GM23248 (cell line): ENCODE data around the gene SLC12A7. TPM values are rescaled to one million over a fixed set of nuclear protein-coding genes. Genes with fewer than 3 reads are reported as not detected.

Experiments
- DNase-seq: peaks from one replicate; pipeline ENCODE4 v3.0.0-alpha.2; 2015
- H2AFZ ChIP-seq: fragments of 200-600 bp; sonication (generic); 2 replicates; pipeline ENCODE4 v1.6.1; 2016; ENCODE audit warnings: antibody characterized with exemption
- H3F3A ChIP-seq: fragments of 200-600 bp; sonication (generic); 2 replicates; pipeline ENCODE4 v1.6.1; 2016; ENCODE audit warnings: mild to moderate bottlenecking, antibody characterized with exemption, mixed run types; ENCODE audit not compliant: insufficient read depth
- H3K27ac ChIP-seq: fragments of 200-600 bp; sonication (generic); 2 replicates; pipeline ENCODE4 v1.5.1; 2016; ENCODE audit warnings: mild to moderate bottlenecking
- H3K27me3 ChIP-seq: fragments of 200-600 bp; sonication (generic); replicated peaks from 2 replicates; pipeline ENCODE4 v1.6.1; 2016; ENCODE audit warnings: mild to moderate bottlenecking; ENCODE audit not compliant: insufficient read depth
- H3K36me3 ChIP-seq: fragments of 200-600 bp; sonication (generic); 2 replicates; pipeline ENCODE4 v1.6.1; 2016; ENCODE audit warnings: low read depth, mild to moderate bottlenecking
- H3K4me1 ChIP-seq: fragments of 200-600 bp; sonication (generic); 2 replicates; pipeline ENCODE4 v1.6.1; 2016; ENCODE audit warnings: mild to moderate bottlenecking; ENCODE audit not compliant: insufficient read depth
- H3K4me2 ChIP-seq: fragments of 200-600 bp; sonication (generic); one replicate; pipeline ENCODE4 v1.6.1; 2016; ENCODE audit warnings: mild to moderate bottlenecking; ENCODE audit not compliant: unreplicated experiment
- H3K4me3 ChIP-seq: fragments of 200-600 bp; sonication (generic); 2 replicates; pipeline ENCODE4 v1.5.1; 2016; ENCODE audit warnings: mild to moderate bottlenecking
- H3K79me2 ChIP-seq: fragments of 200-600 bp; sonication (generic); 2 replicates; pipeline ENCODE4 v1.6.1; 2016; ENCODE audit warnings: mild to moderate bottlenecking; ENCODE audit not compliant: insufficient read depth
- H3K9ac ChIP-seq: fragments of 200-600 bp; sonication (generic); 2 replicates; pipeline ENCODE4 v1.6.1; 2016; ENCODE audit warnings: mild to moderate bottlenecking
- H3K9me2 ChIP-seq: fragments of 200-600 bp; sonication (generic); 2 replicates; pipeline ENCODE4 v1.6.1; 2016; ENCODE audit warnings: mixed run types, mild to moderate bottlenecking, moderate library complexity; ENCODE audit not compliant: insufficient read depth
- H3K9me3 ChIP-seq: fragments of 200-600 bp; sonication (generic); one replicate; pipeline ENCODE4 v1.6.1; 2017; ENCODE audit warnings: low read depth
- H4K20me1 ChIP-seq: fragments of 200-600 bp; sonication (generic); 2 replicates; pipeline ENCODE4 v1.6.0; 2016; ENCODE audit not compliant: insufficient read depth
- EZH2 ChIP-seq: fragments of 200-600 bp; sonication (generic); IDR thresholded peaks from 2 replicates; pipeline ENCODE4 v1.6.1; 2018; ENCODE audit warnings: antibody characterized with exemption, mild to moderate bottlenecking; ENCODE audit not compliant: insufficient read depth, poor library complexity, severe bottlenecking
- EZH2phosphoT487 ChIP-seq: fragments of 200-600 bp; sonication (generic); IDR thresholded peaks from 2 replicates; pipeline ENCODE4 v1.6.1; 2018; ENCODE audit warnings: antibody characterized with exemption, moderate library complexity, mild to moderate bottlenecking, low read depth; ENCODE audit not compliant: insufficient read depth
- WGBS, 2 experiments: methylation state at CpG; one replicate each; pipeline ENCODE4 v1.1.6; 2015 to 2017; ENCODE audit warnings: low lambda C conversion rate in 2 of 2, low coverage in 1 of 2; ENCODE audit errors: missing lambda C conversion rate in 2 of 2; 5-methylcytosine and 5-hydroxymethylcytosine counted together
- in situ Hi-C: fragments of 300-500 bp; cut with MboI; formaldehyde crosslinking; loops from 2 replicates; pipeline ENCODE4 v1.15.0; 2020
- polyA plus RNA-seq: library from polyadenylated mRNA; unstranded; fragments of >200 nt; fragmentation: Nextera tagmentation; extraction: Ambion mirVana; gene quantifications from 2 replicates; pipeline ENCODE4 v1.2.1, GENCODE V29; 2016
- total RNA-seq: library from RNA; depleted of rRNA; stranded (reverse); fragments of >200 nt; shearing (Covaris generic); gene quantifications from 2 replicates; pipeline ENCODE4 v1.2.3, GENCODE V29; 2014

SLC12A7 gene
- total and polyA plus RNA-seq, 2 experiments from 2014 or later = 0.75 to 1.9 TPM

DNA sequence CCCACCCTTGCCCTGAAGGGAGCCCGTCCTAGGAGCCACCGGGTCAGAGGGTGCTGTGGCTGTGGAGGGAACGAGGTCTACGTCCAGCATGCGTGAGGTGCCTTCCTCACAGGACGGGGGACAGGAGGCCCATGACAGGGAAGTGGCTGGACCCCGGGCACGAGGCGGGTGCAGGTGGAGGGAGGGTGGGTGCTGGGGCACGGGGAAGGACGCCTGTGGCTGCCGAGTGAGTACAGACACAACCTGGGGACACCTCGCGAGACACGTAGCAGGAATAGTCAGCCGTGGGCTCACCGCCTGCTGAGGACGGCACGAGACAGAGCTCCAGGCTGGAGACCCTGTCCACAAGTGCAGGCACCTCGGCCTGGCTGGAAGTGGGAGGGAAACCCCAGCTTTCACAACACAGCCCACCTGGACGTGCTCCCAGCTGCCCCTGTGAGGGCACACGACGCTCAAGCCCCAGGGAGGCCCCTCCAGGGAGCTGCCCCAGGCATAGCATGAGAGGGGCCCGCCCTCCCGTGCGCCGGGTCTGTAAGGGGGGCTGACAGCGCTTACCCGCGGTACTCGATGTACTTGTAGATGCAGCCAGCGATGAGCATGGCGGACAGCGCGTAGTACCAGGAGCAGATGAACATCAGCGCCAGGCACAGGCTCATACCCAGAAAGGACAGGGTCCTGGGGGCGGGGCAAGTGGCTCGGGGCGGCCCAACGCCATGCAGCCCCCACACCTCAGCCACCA is 36.9 kb downstream of the SLC12A7 start:
- Histone ChIP-seq H3K4me2 (no peak overlapping the region), H3K4me1 (no peaks in the 10 kb centered on the region), H3K9ac (no peak overlapping the region), H3F3A (no peaks in the 10 kb centered on the region), H3K9me2 (no peaks in the 10 kb centered on the region), H3K36me3 (no peaks in the 10 kb centered on the region), H4K20me1 (no peaks in the 10 kb centered on the region), H3K9me3 (no peaks in the 10 kb centered on the region), H3K79me2 (no peaks in the 10 kb centered on the region), H3K27me3 (no peaks in the 10 kb centered on the region), H3K27ac (no peak overlapping the region), H2AFZ (no peak overlapping the region), H3K4me3 (no peak overlapping the region)
- TF ChIP-seq EZH2phosphoT487 = no peak
- no peak for TF ChIP-seq EZH2
- in situ Hi-C loops = no loop called here
- WGBS, 2 experiments = 85 to 88% methylated on average over 23 to 40 of the region's 40 CpGs
- DNase-seq = no peak

DNA sequence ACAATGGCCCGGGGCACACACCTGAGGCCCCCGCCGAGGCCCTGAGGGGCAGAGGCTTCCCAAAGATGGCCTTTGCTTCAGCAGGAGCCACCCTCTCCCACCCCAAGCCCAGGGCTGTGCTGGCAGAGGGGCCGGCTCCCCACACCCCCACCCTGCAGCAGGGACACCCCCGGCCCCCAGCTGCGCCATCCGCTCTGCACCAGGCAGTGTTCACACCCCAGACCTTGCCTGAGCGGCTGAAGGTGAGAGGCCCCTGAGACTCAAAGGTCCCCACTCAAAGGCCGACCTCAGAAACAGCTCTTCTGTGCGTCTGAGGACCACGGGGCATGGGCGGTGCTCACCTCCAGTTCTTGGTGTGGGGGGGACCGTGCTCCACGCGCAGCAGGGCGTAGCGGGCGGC is 37.6 kb downstream of the SLC12A7 start:
- Histone ChIP-seq H2AFZ (no peak overlapping the region), H3K27me3 (no peaks in the 10 kb centered on the region), H3K36me3 (no peaks in the 10 kb centered on the region), H3K27ac (no peak overlapping the region), H3F3A (no peaks in the 10 kb centered on the region), H3K9ac (no peak overlapping the region), H3K79me2 (no peaks in the 10 kb centered on the region), H3K9me3 (no peaks in the 10 kb centered on the region), H3K4me1 (no peaks in the 10 kb centered on the region), H3K4me2 (no peak overlapping the region), H3K4me3 (no peak overlapping the region), H4K20me1 (no peaks in the 10 kb centered on the region), H3K9me2 (no peaks in the 10 kb centered on the region)
- 85 to 94% methylated on average over 12 to 18 of the region's 18 CpGs for WGBS, 2 experiments
- in situ Hi-C loops = no loop called here
- TF ChIP-seq EZH2phosphoT487 (no peak), EZH2 (no peak)
- DNase-seq = no peak

DNA sequence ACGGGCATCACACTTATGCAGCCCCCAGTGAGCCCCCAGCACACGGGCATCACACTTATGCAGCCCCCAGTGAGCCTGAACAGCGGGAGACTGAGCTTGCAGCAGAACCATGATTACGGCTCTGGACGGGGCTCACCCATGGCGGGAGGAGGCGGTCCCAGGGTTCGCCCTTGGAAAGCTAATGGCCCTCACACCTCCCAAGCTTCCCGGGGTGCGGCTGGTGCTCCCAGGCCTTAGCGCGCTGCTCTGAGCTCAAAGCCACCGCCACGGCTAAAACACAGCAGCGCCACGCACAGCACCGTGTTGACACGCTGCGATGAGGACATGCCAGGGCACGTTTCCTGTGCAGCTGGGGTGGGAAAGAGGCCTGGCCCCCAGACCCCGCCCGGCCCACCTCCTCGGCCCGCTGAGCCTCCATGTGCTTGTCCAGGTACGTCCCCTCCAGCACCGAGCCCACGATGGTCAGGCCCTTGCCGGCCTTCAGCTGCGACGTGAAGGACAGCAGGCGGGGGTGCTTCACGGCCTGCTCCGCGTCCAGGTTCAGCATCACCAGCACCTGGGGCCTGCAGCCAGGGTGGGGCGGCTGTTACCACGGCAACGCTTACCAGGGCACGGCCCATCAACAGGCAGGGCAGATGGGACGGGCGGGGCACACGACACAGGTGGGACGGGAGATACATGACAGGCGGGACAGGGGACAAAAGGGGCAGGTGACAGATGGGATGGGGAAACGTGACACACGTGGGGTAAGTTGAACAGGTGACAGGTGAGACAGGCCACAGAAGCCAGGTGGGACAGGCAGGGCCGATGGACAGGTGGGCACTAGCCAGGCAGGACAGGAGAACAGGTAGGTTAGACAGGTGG is 38.4 kb downstream of the SLC12A7 start:
- DNase-seq = no peak
- H3K9ac ChIP-seq = no peak overlapping the region
- 89% methylated on average over 35 to 45 of the region's 46 CpGs for WGBS, 2 experiments
- no peaks in the 10 kb centered on the region for H3K27me3 ChIP-seq
- H3K27ac ChIP-seq = no peak overlapping the region
- no peaks in the 10 kb centered on the region for H3K36me3 ChIP-seq
- no peaks in the 10 kb centered on the region for H3K4me1 ChIP-seq
- H3K9me2 ChIP-seq = no peaks in the 10 kb centered on the region
- no peaks in the 10 kb centered on the region for H3F3A ChIP-seq
- TF ChIP-seq EZH2phosphoT487 (no peak), EZH2 (no peak)
- H3K79me2 ChIP-seq = no peaks in the 10 kb centered on the region
- in situ Hi-C loops = no loop called here
- no peaks in the 10 kb centered on the region for H3K9me3 ChIP-seq
- H3K4me2 ChIP-seq = no peak overlapping the region
- H3K4me3 ChIP-seq = no peak overlapping the region
- H2AFZ ChIP-seq = no peak overlapping the region
- no peaks in the 10 kb centered on the region for H4K20me1 ChIP-seq

DNA sequence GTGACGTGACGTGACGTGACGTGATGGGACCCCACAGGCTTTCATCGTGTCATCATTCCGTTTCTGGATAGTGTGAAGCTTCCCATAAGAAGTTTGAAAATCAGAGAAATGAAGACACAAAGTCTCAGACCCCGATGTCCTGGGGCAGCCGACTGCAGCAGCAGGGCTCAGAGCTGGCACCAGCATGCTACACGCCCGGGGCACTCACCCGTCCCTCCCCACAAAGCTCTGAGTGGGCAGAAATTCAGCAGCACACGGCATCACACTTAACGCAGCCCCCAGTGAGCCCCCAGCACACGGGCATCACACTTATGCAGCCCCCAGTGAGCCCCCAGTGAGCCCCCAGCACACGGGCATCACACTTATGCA is 42.2 kb downstream of the SLC12A7 start:
- 90 to 92% methylated on average over 13 to 14 of the region's 15 CpGs for WGBS, 2 experiments
- Histone ChIP-seq H3K4me1 (no peaks in the 10 kb centered on the region), H3K27ac (no peak overlapping the region), H3K9me3 (no peaks in the 10 kb centered on the region), H3K36me3 (no peaks in the 10 kb centered on the region), H2AFZ (no peak overlapping the region), H3K79me2 (no peaks in the 10 kb centered on the region), H3F3A (no peaks in the 10 kb centered on the region), H3K9ac (no peak overlapping the region), H3K4me3 (no peak overlapping the region), H3K9me2 (no peaks in the 10 kb centered on the region), H3K27me3 (no peaks in the 10 kb centered on the region), H3K4me2 (no peak overlapping the region), H4K20me1 (no peaks in the 10 kb centered on the region)
- DNase-seq = no peak
- TF ChIP-seq EZH2 (no peak), EZH2phosphoT487 (no peak)
- in situ Hi-C loops = no loop called here
